WTC11 (cell line): ENCODE measurements around the gene PKP4. TPM values are rescaled to one million over a fixed set of nuclear protein-coding genes. Genes with fewer than 3 reads are reported as not detected.

Source experiments
- ATAC-seq: fragments of 200-7000 bp; cut with Tn5 transposase; 2 replicates; pipeline ENCODE4 v1.10.0; 2021; ENCODE audit warnings: mild to moderate bottlenecking, moderate library complexity
- CTCF ChIA-PET: fragments of 300-600 bp; sonication (Branson Sonifier 250); formaldehyde crosslinking; loops from one replicate; lab custom pipeline; 2021; ENCODE audit warnings: antibody characterized with exemption; lab: Charles Lee
- POLR2A ChIA-PET: fragments of 350-600 bp; sonication (Branson Sonifier 250); formaldehyde crosslinking; loops from one replicate; lab custom pipeline; 2021; ENCODE audit warnings: antibody characterized with exemption; lab: Charles Lee
- DNase-seq: peaks from one replicate; pipeline ENCODE4 v3.0.0; 2021; ENCODE audit warnings: low spot score
- H3K27ac Mint-ChIP-seq: 2 replicates; pipeline ENCODE4 v1.8.0; 2021; ENCODE audit warnings: mixed read lengths
- H3K27me3 Mint-ChIP-seq: 2 replicates; pipeline ENCODE4 v1.8.0; 2021; ENCODE audit warnings: low read depth, mild to moderate bottlenecking, moderate library complexity, mixed read lengths
- H3K36me3 Mint-ChIP-seq: 2 replicates; pipeline ENCODE4 v1.8.0; 2021; ENCODE audit warnings: mixed read lengths
- H3K4me1 Mint-ChIP-seq: 2 replicates; pipeline ENCODE4 v1.8.0; 2022; ENCODE audit warnings: mixed read lengths
- H3K4me3 Mint-ChIP-seq: 2 replicates; pipeline ENCODE4 v1.8.0; 2021; ENCODE audit warnings: mild to moderate bottlenecking, moderate library complexity, mixed read lengths
- H3K9me3 Mint-ChIP-seq: 2 replicates; pipeline ENCODE4 v1.8.0; 2021; ENCODE audit warnings: mixed read lengths
- AFF4 ChIP-seq: sonication (generic); formaldehyde crosslinking; IDR thresholded peaks from 2 replicates; pipeline ENCODE4 v1.8.1; 2023; ENCODE audit warnings: mild to moderate bottlenecking, missing genetic modification reagents, borderline replicate concordance
- ATF1 ChIP-seq: sonication (generic); formaldehyde crosslinking; IDR thresholded peaks from 2 replicates; pipeline ENCODE4 v1.8.1; 2023; ENCODE audit warnings: mild to moderate bottlenecking, moderate library complexity, missing genetic modification reagents
- ATF3 ChIP-seq: sonication (generic); formaldehyde crosslinking; conservative IDR thresholded peaks from 2 replicates; pipeline ENCODE4 v1.8.1; 2022; ENCODE audit warnings: mild to moderate bottlenecking, missing genetic modification reagents
- CDX4 ChIP-seq: fragments of 250-450 bp; sonication (Bioruptor Pico); IDR thresholded peaks from 2 replicates; pipeline ENCODE4 v1.9.0; 2021; ENCODE audit warnings: moderate library complexity, mild to moderate bottlenecking, inconsistent platforms, borderline replicate concordance
- ELF4 ChIP-seq: sonication (generic); formaldehyde crosslinking; IDR thresholded peaks from 2 replicates; pipeline ENCODE4 v1.8.1; 2022; ENCODE audit warnings: low read depth, mild to moderate bottlenecking, moderate library complexity, missing genetic modification reagents
- FOXK1 ChIP-seq: sonication (generic); formaldehyde crosslinking; IDR thresholded peaks from 2 replicates; pipeline ENCODE4 v1.8.0; 2022; ENCODE audit warnings: mild to moderate bottlenecking, moderate library complexity, missing genetic modification reagents
- FOXP1 ChIP-seq: sonication (generic); formaldehyde crosslinking; IDR thresholded peaks from 2 replicates; pipeline ENCODE4 v1.8.0; 2022; ENCODE audit warnings: missing genetic modification reagents, mild to moderate bottlenecking, moderate library complexity, borderline replicate concordance
- FOXP4 ChIP-seq: sonication (generic); formaldehyde crosslinking; IDR thresholded peaks from 2 replicates; pipeline ENCODE4 v1.8.0; 2022; ENCODE audit warnings: mild to moderate bottlenecking, missing genetic modification reagents
- KAT7 ChIP-seq: sonication (generic); formaldehyde crosslinking; IDR thresholded peaks from 2 replicates; pipeline ENCODE4 v1.8.1; 2023; ENCODE audit warnings: missing genetic modification reagents, mild to moderate bottlenecking, borderline replicate concordance
- MYBL2 ChIP-seq: sonication (generic); formaldehyde crosslinking; IDR thresholded peaks from 2 replicates; pipeline ENCODE4 v1.8.1; 2023; ENCODE audit warnings: mild to moderate bottlenecking, moderate library complexity, missing genetic modification reagents
- NFE2L1 ChIP-seq: sonication (generic); formaldehyde crosslinking; IDR thresholded peaks from 2 replicates; pipeline ENCODE4 v1.8.1; 2023; ENCODE audit warnings: missing genetic modification reagents
- NR3C1 ChIP-seq: sonication (generic); formaldehyde crosslinking; conservative IDR thresholded peaks from 2 replicates; pipeline ENCODE4 v1.8.1; 2023; ENCODE audit warnings: low read depth, mild to moderate bottlenecking, missing genetic modification reagents
- PRDM15 ChIP-seq: sonication (generic); formaldehyde crosslinking; IDR thresholded peaks from 2 replicates; pipeline ENCODE4 v1.8.0; 2022; ENCODE audit warnings: missing genetic modification reagents
- RELA ChIP-seq: sonication (generic); formaldehyde crosslinking; IDR thresholded peaks from 2 replicates; pipeline ENCODE4 v1.8.1; 2022; ENCODE audit warnings: missing genetic modification reagents, mild to moderate bottlenecking, borderline replicate concordance
- SMAD4 ChIP-seq: sonication (generic); formaldehyde crosslinking; IDR thresholded peaks from 2 replicates; pipeline ENCODE4 v1.8.0; 2022; ENCODE audit warnings: mild to moderate bottlenecking, missing genetic modification reagents
- STAT6 ChIP-seq: sonication (generic); formaldehyde crosslinking; conservative IDR thresholded peaks from 2 replicates; pipeline ENCODE4 v1.8.1; 2023; ENCODE audit warnings: mild to moderate bottlenecking, low read depth, missing genetic modification reagents, moderate library complexity
- USF2 ChIP-seq: sonication (generic); formaldehyde crosslinking; IDR thresholded peaks from 2 replicates; pipeline ENCODE4 v1.8.1; 2023; ENCODE audit warnings: mild to moderate bottlenecking, missing genetic modification reagents, moderate library complexity
- ZBTB21 ChIP-seq: sonication (generic); formaldehyde crosslinking; IDR thresholded peaks from 2 replicates; pipeline ENCODE4 v1.8.1; 2023; ENCODE audit warnings: mild to moderate bottlenecking, missing genetic modification reagents, borderline replicate concordance
- ZNF423 ChIP-seq: fragments of 250-450 bp; sonication (Bioruptor Pico); IDR thresholded peaks from 2 replicates; pipeline ENCODE4 v2.1.2; 2022; ENCODE audit warnings: mild to moderate bottlenecking, moderate library complexity
- ZNF512 ChIP-seq: sonication (generic); formaldehyde crosslinking; IDR thresholded peaks from 2 replicates; pipeline ENCODE4 v1.8.1; 2022; ENCODE audit warnings: missing genetic modification reagents, borderline replicate concordance
- total RNA-seq: library from RNA; stranded (reverse); gene quantifications from 3 replicates; pipeline ENCODE4 v1.2.3, GENCODE V29; 2021

Gene PKP4
- total RNA-seq, 1 experiment from 2014 or later, result 78.9 TPM

- TF ChIP-seq FOXP4 (CRISPR knock-in tag) (no peak), FOXP1 (CRISPR knock-in tag) (no peak), ZBTB21 (CRISPR knock-in tag) (no peak), ZNF512 (CRISPR knock-in tag) (no peak), PRDM15 (no peak)
- TF ChIP-seq, all 79 proteins: peak for 0
These were observed 103.5 kb downstream of the PKP4 start (continued) for GRCh38 chr2:158560259-158560658.

- POLR2A ChIA-PET, result no interaction called here
- CTCF ChIA-PET, result interaction anchor here (0.6 kb wide), 1 partner anchor 57 kb away, joined by 3 read pairs; no protein-coding TSS in a partner anchor
- H3K36me3 Mint-ChIP-seq, result no peaks in the 10 kb centered on the region
- no peak overlapping the region for H3K27ac Mint-ChIP-seq
- H3K4me3 Mint-ChIP-seq, result no peak overlapping the region
- H3K4me1 Mint-ChIP-seq, result no peaks in the 10 kb centered on the region
- H3K27me3 Mint-ChIP-seq, result no peaks in the 10 kb centered on the region
- no peaks in the 10 kb centered on the region for H3K9me3 Mint-ChIP-seq
- DNase-seq (no peak), ATAC-seq (no peak)
- TF ChIP-seq NFE2L1 (CRISPR knock-in tag) (no peak), ELF4 (CRISPR knock-in tag) (no peak), NR3C1 (CRISPR knock-in tag) (no peak), CDX4 (no peak), AFF4 (no peak), ZNF423 (CRISPR knock-in tag) (no peak), FOXK1 (no peak), STAT6 (CRISPR knock-in tag) (no peak), ATF3 (no peak), KAT7 (CRISPR knock-in tag) (no peak), RELA (CRISPR knock-in tag) (no peak), FOXP1 (CRISPR knock-in tag) (no peak), MYBL2 (CRISPR knock-in tag) (no peak), SMAD4 (CRISPR knock-in tag) (no peak), ATF1 (CRISPR knock-in tag) (no peak), USF2 (CRISPR knock-in tag) (no peak)
These were observed 104.3 kb downstream of the PKP4 start for GRCh38 chr2:158561054-158561453.
